Chondrocyte (in vitro differentiated cells): ENCODE measurements around the gene HOTAIR. TPM values are rescaled to one million over a fixed set of nuclear protein-coding genes. Genes with fewer than 3 reads are reported as not detected.
A peak's percentile ranks its signal among the peaks of the same experiment; 100 is the strongest.

Experiments
- DNase-seq: peaks from one replicate; pipeline ENCODE4 v3.0.0; 2021; ENCODE audit warnings: mixed read lengths, low spot score
- H3K27ac Mint-ChIP-seq: one replicate; pipeline ENCODE4 v1.8.0; 2021; ENCODE audit warnings: mild to moderate bottlenecking, moderate library complexity, mixed read lengths; ENCODE audit not compliant: unreplicated experiment
- H3K27me3 Mint-ChIP-seq: 2 replicates; pipeline ENCODE4 v1.8.0; 2021; ENCODE audit warnings: low read depth, mixed read lengths
- H3K36me3 Mint-ChIP-seq: 2 replicates; pipeline ENCODE4 v1.8.0; 2021; ENCODE audit warnings: low read depth, mixed read lengths
- H3K4me1 Mint-ChIP-seq: 2 replicates; pipeline ENCODE4 v1.8.0; 2021; ENCODE audit warnings: low read depth, mild to moderate bottlenecking, mixed read lengths
- H3K4me3 Mint-ChIP-seq: one replicate; pipeline ENCODE4 v1.8.0; 2021; ENCODE audit warnings: mild to moderate bottlenecking, moderate library complexity, mixed read lengths; ENCODE audit not compliant: unreplicated experiment
- H3K9me3 Mint-ChIP-seq: 2 replicates; pipeline ENCODE4 v1.8.0; 2021; ENCODE audit warnings: low read depth, mixed read lengths
- CTCF ChIP-seq: fragments of 200-600 bp; sonication (generic); IDR thresholded peaks from 2 replicates; pipeline ENCODE4 v1.5.0; 2021; ENCODE audit warnings: antibody characterized with exemption, mild to moderate bottlenecking, moderate library complexity
- total RNA-seq: library from RNA; stranded (reverse); gene quantifications from 3 replicates; pipeline ENCODE4 v1.2.1, GENCODE V29; 2021

HOTAIR gene
- total RNA-seq, 1 donor from 2014 or later: not detected

GRCh38 chr12:53952871-53953734 is 21.7 kb downstream of the HOTAIR start:
- Mint-ChIP-seq H3K27ac (no peak overlapping the region), H3K9me3 (no peaks in the 10 kb centered on the region), H3K4me1 (peaks cover 8% of the 10 kb centered on the region), H3K36me3 (peaks cover 4% of the 10 kb centered on the region), H3K27me3 (peaks cover 84% of the 10 kb centered on the region), H3K4me3 (no peak overlapping the region)
- no peak for DNase-seq
- no peak for TF ChIP-seq CTCF

DNA sequence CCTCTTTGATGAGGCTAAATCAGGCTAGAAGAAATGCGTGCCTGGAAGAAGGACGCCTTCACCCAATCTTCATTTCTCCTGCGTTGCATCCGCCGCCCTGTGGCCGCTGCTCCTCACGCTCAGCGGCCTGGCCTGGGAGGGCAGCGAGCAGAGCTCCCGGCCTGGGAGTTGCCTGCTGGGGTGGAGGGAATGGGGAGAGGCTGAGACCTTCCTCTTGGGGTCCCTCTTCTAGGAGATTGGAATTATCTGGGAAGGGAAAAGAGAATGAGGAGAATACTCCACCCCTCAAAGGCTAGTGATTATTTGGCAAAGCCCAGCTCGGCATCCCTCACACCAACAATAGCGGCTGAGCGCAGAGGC is 22.4 kb downstream of the HOTAIR start:
- H3K9me3 Mint-ChIP-seq: no peaks in the 10 kb centered on the region
- no peak overlapping the region for H3K27ac Mint-ChIP-seq
- H3K4me1 Mint-ChIP-seq: peaks cover 8% of the 10 kb centered on the region
- H3K4me3 Mint-ChIP-seq: no peak overlapping the region
- H3K27me3 Mint-ChIP-seq: peaks cover 86% of the 10 kb centered on the region
- peaks cover 4% of the 10 kb centered on the region for H3K36me3 Mint-ChIP-seq
- DNase-seq: no peak
- TF ChIP-seq CTCF: peak; percentile 16

DNA sequence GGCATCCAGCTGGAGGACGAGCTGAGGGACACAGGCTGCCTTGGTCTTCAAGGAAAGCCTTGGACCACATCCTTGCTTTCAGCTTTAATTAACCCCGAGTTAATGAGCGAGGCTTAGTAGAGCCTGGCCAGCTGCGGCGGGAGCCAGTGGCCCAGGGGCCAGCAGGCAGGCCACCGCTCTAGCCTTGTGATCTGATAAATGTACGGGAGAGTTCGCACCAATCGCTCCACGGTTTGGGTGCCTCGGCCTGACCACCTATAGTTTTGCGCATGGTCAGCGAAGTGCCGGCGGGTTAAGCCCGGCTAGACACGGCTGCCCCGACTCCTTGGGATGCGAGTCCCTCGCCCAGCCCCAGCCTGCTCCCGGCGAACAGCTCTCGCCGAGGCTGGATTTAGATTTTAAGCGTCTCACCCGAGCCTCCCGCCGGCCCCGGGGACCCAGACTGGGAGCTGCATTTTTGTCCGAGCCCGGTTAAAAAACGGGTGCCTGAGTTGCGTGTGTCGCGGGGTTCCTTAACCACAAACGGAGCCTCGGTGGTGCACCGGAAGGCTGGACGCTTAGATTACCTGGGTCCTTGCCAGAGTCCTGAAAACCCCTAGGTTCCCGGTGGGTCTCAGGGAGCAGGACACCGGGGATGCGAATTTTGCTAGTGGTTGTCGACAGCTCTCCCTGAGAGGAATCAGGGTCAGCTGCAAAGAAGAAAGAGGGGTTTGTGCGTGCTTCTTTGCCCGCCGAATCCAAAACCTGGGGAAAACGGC is 23.0 kb downstream of the HOTAIR start:
- no peak for TF ChIP-seq CTCF
- peaks cover 8% of the 10 kb centered on the region for H3K4me1 Mint-ChIP-seq
- H3K27me3 Mint-ChIP-seq: peaks cover 83% of the 10 kb centered on the region
- H3K4me3 Mint-ChIP-seq: no peak overlapping the region
- no peak overlapping the region for H3K27ac Mint-ChIP-seq
- H3K36me3 Mint-ChIP-seq: peaks cover 4% of the 10 kb centered on the region
- H3K9me3 Mint-ChIP-seq: no peaks in the 10 kb centered on the region
- no peak for DNase-seq

GRCh38 chr12:53950789-53951576 is 23.8 kb downstream of the HOTAIR start:
- TF ChIP-seq CTCF: no peak
- Mint-ChIP-seq H3K27ac (no peak overlapping the region), H3K9me3 (no peaks in the 10 kb centered on the region), H3K4me3 (no peak overlapping the region), H3K4me1 (peaks cover 8% of the 10 kb centered on the region), H3K27me3 (peaks cover 83% of the 10 kb centered on the region), H3K36me3 (peaks cover 2% of the 10 kb centered on the region)
- DNase-seq: no peak

- H3K27ac Mint-ChIP-seq: no peak overlapping the region
- H3K27me3 Mint-ChIP-seq: peaks cover 83% of the 10 kb centered on the region
- TF ChIP-seq CTCF: no peak
- H3K36me3 Mint-ChIP-seq: no peaks in the 10 kb centered on the region
- peaks cover 8% of the 10 kb centered on the region for H3K4me1 Mint-ChIP-seq
- H3K9me3 Mint-ChIP-seq: no peaks in the 10 kb centered on the region
- H3K4me3 Mint-ChIP-seq: no peak overlapping the region
- no peak for DNase-seq
Observed at GRCh38 chr12:53950437-53950773, 24.3 kb downstream of the HOTAIR start.
